Gastroesophageal sphincter (tissue), 3 donors: ENCODE measurements around the gene PTCH2.

Source experiments
- CTCF ChIP-seq, 4 experiments: fragments of 200-600 bp in 2 of 4; fragments of 450-650 bp in 2 of 4; sonication (generic) in 1 of 4; IDR thresholded peaks; one replicate each; pipeline ENCODE4 v1.5.1; 2017 to 2019; ENCODE audit warnings: antibody characterized with exemption in 4 of 4, mild to moderate bottlenecking in 2 of 4, moderate library complexity in 2 of 4
- EP300 ChIP-seq: sonication (generic); formaldehyde crosslinking; IDR thresholded peaks from one replicate; pipeline ENCODE4 v1.6.1; 2017; ENCODE audit warnings: antibody characterized with exemption, mild to moderate bottlenecking
- POLR2A ChIP-seq, 2 donors: fragments of 450-650 bp; IDR thresholded peaks; one replicate each; pipeline ENCODE4 v1.6.1; 2017; ENCODE audit warnings: antibody characterized with exemption in 2 of 2, mild to moderate bottlenecking in 2 of 2, moderate library complexity in 1 of 2

- TF ChIP-seq POLR2A (IDR thresholded peaks at IDR 0.05) (no peak), CTCF (IDR thresholded peaks at IDR 0.05) (no peak), EP300 (no peak)
Observed at GRCh38 chr1:44828841-44829440, 14.1 kb downstream of the PTCH2 start.
